GM21381 (cell line): ENCODE measurements around the gene SFN.

ENCODE experiments used
- ATAC-seq: cut with Tn5 transposase; IDR thresholded peaks from one replicate; pipeline ENCODE4 v1.9.1; 2021; ENCODE audit warnings: mild to moderate bottlenecking, moderate library complexity; ENCODE audit not compliant: unreplicated experiment

Gene SFN

GRCh38 chr1:26909951-26910342, 47.0 kb downstream of the SFN start:
- no peak for ATAC-seq

GRCh38 chr1:26910343-26911160, 47.6 kb downstream of the SFN start:
- ATAC-seq, result no peak

- no peak for ATAC-seq
These were observed 48.6 kb downstream of the SFN start for GRCh38 chr1:26911399-26912146.

GRCh38 chr1:26912147-26912490, 49.2 kb downstream of the SFN start:
- ATAC-seq, result no peak

- no peak for ATAC-seq
These were observed 50.4 kb downstream of the SFN start for GRCh38 chr1:26913389-26913753.
